GM19193 (cell line): Measurements from ENCODE around the gene KCNH1.

Source experiments
- POLR2A ChIP-seq: IDR thresholded peaks from 4 replicates; pipeline ENCODE4 v1.6.1; 2011; ENCODE audit not compliant: insufficient read depth, insufficient read length; ENCODE audit errors: extremely low read depth

The KCNH1 gene

DNA sequence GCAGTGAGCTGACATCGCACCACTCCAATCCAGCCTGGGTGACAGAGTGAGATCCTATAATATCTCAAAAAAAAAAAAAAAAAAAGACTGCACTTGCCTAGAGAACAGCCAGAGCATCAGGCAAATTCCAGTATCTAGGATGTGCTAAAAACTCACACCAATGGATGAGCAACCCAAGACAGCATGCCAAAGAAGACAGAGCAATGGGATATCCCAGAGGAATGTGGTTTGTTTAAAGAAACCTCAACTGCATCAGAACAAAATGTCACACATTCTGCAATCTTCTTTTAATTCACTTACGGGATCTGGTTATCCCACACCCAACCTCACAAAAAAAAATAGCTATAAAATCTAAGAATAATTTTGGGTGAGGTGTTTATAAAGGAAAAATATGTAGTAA, 7.3 kb downstream of the KCNH1 start:
- no peak for TF ChIP-seq POLR2A

- no peak for TF ChIP-seq POLR2A
These were observed 15.4 kb downstream of the KCNH1 start for GRCh38 chr1:211118407-211119102.

DNA sequence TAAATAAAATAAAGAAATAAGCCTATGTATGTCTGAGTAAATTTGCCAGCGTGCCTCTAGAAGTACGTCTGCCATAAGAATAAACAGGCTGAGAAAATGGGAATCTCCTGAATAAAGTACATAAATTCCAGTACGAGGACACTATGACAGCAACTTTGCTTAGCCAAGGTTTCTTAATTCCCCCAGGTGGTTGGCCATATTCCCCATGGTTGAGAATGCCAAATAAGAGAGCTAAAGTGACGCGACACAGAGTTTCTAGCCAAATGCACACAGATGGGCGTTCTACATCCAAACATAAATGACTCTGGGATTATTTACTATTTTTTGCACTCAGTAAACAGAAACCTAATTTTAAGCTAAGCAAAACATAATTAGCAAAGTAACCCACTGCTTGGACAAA, 19.5 kb downstream of the KCNH1 start:
- no peak for TF ChIP-seq POLR2A

GRCh38 chr1:211113566-211113965, 20.4 kb downstream of the KCNH1 start:
- no peak for TF ChIP-seq POLR2A

DNA sequence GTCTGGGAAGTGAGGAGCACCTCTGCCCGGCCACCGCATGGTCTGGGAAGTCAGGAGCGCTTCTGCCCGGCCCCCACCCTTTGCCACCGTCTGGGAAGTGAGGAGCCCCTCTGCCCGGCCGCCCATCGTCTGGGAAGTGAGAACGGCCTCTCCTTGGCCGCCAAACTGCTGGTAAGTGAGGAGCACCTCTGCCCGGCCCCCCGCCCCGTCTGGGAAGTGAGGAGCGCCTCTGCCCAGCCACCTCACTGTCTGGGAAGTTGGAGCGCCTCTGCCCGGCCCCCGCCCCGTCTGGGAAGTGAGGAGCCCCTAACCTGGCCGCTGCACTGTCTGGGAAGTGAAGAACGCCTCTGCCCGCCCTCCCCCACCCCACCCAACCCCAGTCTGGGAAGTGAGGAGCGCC, 22.6 kb downstream of the KCNH1 start:
- TF ChIP-seq POLR2A, result no peak

DNA sequence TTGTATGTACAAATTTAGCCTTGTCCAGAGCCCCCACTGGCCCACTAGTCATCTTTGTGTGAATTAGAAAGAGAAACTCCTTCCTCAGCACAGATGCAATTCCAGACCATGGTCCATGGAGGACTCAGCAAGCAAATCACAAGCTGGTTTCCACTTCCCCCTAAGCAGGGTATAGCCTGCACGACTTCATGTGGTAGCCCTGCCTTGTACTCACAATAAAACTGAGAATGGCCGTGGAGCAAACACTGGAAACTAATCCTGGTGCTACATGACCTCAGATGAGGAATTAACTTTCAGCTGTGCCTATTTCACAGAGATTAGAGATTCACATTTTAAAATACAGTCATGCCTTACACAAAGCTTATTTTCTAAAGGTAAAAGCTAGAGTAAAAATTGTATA, 32.5 kb downstream of the KCNH1 start:
- no peak for TF ChIP-seq POLR2A

GRCh38 chr1:211099393-211099792, 34.6 kb downstream of the KCNH1 start:
- no peak for TF ChIP-seq POLR2A

DNA sequence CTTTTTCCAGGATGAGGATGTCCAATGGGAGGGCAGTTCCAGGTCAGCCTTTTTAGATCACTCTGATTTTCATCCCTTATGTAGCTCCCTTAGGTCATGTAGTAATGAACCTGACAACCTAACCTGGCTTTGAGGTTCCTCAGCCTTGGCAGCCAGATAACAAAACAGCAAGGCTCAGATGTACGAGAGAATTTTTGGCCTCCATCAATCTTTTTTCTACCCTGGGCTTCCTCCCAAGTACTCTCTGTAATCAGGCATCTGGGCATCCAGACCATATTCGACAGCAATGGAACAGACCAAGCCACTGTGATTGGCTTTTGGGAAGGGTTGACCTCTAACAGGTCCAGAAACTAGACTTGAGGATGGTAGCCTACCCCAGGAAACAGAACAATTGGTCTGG, 38.6 kb downstream of the KCNH1 start:
- TF ChIP-seq POLR2A, result no peak

- no peak for TF ChIP-seq POLR2A
These were observed 41.0 kb downstream of the KCNH1 start for GRCh38 chr1:211092955-211093354.

GRCh38 chr1:211091867-211092266, 42.1 kb downstream of the KCNH1 start:
- TF ChIP-seq POLR2A, result no peak

DNA sequence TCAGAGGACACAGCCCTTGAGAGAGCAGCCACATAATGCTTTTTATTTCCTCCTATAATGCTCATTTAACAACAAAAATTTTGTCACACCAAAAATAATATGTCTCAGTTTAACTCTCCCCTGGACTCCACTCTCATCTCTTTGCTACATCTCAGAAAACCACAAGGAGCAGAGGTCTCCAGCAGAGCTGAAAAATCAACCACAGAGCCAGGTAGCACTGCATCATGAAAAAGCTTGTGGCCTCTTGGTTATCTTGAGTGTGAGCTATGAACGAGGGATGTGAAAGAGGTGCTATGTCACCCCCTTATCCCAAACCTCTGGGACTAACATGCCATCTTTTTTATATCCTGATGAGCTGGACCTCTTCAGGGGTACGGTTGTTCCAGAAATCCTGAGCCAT, 44.4 kb downstream of the KCNH1 start:
- TF ChIP-seq POLR2A, result no peak

GRCh38 chr1:211088156-211088555, 45.8 kb downstream of the KCNH1 start:
- TF ChIP-seq POLR2A, result no peak

DNA sequence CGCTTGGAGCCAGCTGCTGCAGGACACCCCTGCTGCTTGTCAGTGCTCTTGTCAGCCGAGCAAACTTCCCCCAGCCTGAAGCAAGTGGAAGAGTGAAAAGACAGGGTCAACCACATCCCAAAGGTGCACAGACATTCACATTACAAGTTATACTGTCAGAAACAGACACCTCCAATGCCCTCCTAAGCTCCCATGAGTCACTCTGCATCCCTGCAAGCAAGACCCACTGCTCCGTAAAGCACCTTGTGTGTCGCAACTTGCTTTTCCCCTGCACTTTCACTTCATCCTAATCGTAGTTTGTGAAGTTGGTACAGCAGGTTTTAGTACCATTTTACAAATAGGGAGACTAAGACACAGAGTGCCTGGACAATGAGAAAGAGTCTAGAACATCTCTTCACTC, 51.1 kb downstream of the KCNH1 start:
- TF ChIP-seq POLR2A, result no peak

- TF ChIP-seq POLR2A, result no peak
These were observed 65.0 kb downstream of the KCNH1 start for GRCh38 chr1:211068976-211069375.

GRCh38 chr1:211066781-211067384, 67.1 kb downstream of the KCNH1 start:
- TF ChIP-seq POLR2A, result no peak

DNA sequence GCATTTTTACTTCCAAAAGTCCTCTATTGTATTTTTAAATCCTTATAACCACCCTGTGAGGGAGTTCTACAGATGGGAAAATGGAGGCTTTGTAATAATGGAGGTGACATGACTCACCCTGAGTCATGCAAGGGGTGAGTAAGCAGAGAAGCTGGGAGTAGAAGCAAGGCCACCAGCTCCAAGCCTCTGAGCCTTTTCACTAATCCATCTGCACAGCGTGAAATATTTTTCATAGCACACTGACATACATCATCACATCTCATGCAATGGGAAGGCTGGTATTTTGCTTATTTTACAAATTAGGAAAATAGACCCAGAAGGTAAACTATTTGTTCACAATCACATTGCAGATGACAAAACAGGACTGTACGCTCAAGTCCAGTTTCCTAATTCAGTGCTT, 96.9 kb downstream of the KCNH1 start:
- no peak for TF ChIP-seq POLR2A
